Measurements from ENCODE around the gene OSBPL2. TPM values are rescaled to one million over a fixed set of nuclear protein-coding genes. Genes with fewer than 3 reads are reported as not detected.

OSBPL2 gene
- total RNA-seq, 1 experiment from 2014 or later = 49.5 TPM

DNA sequence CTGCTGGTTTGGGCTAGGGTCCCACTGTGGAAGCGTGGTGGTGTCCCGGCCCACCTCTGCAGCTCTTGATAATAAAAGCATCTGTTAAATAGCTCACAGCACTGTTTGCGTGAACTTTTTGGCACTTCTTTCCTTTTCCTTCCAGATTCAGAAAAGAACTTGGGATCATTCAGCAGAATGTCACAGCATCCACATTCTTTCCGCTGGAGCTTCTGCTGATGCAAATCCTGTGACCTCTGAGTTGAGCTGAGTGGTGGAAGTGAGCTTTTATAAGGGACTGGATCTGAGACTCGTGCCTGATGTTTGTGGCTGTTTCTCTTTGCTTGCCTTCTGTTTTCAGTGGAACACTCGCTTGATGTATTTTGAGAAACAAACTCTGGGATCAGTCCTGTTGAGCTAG, 3.9 kb downstream of the OSBPL2 start:
- TF ChIP-seq, protein P1, sequence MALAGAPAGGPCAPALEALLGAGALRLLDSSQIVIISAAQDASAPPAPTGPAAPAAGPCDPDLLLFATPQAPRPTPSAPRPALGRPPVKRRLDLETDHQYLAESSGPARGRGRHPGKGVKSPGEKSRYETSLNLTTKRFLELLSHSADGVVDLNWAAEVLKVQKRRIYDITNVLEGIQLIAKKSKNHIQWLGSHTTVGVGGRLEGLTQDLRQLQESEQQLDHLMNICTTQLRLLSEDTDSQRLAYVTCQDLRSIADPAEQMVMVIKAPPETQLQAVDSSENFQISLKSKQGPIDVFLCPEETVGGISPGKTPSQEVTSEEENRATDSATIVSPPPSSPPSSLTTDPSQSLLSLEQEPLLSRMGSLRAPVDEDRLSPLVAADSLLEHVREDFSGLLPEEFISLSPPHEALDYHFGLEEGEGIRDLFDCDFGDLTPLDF (CRISPR knock-in tag; IDR thresholded peaks at IDR 0.05) = no peak
- no peak for TF ChIP-seq EMX1 (CRISPR knock-in tag; IDR thresholded peaks at IDR 0.05)
- peaks cover 28% of the 10 kb centered on the region for H3K4me1 Mint-ChIP-seq
- no peak overlapping the region for H3K4me3 Mint-ChIP-seq
- DNase-seq (ENCODE audit: low spot score) = no peak
- CTCF ChIA-PET = interaction anchor here (1.7 kb wide), 1 partner anchor 18 kb away, joined by 5 read pairs; no protein-coding TSS in a partner anchor
- peak overlapping the region; percentile 44; the same call in 1 of the 2 replicates for H3K27ac Mint-ChIP-seq
- peaks cover 6% of the 10 kb centered on the region for H3K36me3 Mint-ChIP-seq
- POLR2A ChIA-PET = no interaction called here
- no peaks in the 10 kb centered on the region for H3K9me3 Mint-ChIP-seq
- H3K27me3 Mint-ChIP-seq (ENCODE audit: low read depth) = no peaks in the 10 kb centered on the region
- ATAC-seq = no peak

DNA sequence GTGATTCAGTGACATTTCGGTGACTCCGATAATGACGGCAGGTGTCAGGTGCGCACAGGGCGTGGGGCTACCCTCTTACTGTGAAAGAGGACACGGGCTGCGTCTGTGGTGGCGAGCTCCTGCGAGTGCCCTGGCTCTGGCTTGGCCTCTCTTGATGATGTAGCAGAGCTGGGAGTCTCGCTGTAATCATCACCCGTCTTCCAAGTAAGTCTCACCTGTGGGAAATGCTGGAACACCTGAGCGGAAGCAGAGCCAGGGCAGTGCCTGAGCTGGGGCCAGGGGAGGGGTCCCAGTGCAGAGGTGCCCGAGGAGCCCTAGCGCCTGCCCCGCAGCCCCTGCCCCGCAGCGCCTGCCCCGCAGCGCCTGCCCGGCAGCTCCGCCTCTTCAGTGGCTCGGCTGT, 4.8 kb downstream of the OSBPL2 start:
- TF ChIP-seq ZNF423 (CRISPR knock-in tag; IDR thresholded peaks at IDR 0.05) = no peak
- TF ChIP-seq, protein P2, sequence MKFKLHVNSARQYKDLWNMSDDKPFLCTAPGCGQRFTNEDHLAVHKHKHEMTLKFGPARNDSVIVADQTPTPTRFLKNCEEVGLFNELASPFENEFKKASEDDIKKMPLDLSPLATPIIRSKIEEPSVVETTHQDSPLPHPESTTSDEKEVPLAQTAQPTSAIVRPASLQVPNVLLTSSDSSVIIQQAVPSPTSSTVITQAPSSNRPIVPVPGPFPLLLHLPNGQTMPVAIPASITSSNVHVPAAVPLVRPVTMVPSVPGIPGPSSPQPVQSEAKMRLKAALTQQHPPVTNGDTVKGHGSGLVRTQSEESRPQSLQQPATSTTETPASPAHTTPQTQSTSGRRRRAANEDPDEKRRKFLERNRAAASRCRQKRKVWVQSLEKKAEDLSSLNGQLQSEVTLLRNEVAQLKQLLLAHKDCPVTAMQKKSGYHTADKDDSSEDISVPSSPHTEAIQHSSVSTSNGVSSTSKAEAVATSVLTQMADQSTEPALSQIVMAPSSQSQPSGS (CRISPR knock-in tag; IDR thresholded peaks at IDR 0.05; ENCODE audit: borderline replicate concordance, low read depth) = no peak
- TF ChIP-seq, protein P3, sequence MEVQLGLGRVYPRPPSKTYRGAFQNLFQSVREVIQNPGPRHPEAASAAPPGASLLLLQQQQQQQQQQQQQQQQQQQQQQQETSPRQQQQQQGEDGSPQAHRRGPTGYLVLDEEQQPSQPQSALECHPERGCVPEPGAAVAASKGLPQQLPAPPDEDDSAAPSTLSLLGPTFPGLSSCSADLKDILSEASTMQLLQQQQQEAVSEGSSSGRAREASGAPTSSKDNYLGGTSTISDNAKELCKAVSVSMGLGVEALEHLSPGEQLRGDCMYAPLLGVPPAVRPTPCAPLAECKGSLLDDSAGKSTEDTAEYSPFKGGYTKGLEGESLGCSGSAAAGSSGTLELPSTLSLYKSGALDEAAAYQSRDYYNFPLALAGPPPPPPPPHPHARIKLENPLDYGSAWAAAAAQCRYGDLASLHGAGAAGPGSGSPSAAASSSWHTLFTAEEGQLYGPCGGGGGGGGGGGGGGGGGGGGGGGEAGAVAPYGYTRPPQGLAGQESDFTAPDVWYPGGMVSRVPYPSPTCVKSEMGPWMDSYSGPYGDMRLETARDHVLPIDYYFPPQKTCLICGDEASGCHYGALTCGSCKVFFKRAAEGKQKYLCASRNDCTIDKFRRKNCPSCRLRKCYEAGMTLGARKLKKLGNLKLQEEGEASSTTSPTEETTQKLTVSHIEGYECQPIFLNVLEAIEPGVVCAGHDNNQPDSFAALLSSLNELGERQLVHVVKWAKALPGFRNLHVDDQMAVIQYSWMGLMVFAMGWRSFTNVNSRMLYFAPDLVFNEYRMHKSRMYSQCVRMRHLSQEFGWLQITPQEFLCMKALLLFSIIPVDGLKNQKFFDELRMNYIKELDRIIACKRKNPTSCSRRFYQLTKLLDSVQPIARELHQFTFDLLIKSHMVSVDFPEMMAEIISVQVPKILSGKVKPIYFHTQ (CRISPR knock-in tag; IDR thresholded peaks at IDR 0.05) = no peak
- TF ChIP-seq ELF4 (CRISPR knock-in tag; IDR thresholded peaks at IDR 0.05; ENCODE audit: low read depth) = no peak
- TF ChIP-seq, protein P4, sequence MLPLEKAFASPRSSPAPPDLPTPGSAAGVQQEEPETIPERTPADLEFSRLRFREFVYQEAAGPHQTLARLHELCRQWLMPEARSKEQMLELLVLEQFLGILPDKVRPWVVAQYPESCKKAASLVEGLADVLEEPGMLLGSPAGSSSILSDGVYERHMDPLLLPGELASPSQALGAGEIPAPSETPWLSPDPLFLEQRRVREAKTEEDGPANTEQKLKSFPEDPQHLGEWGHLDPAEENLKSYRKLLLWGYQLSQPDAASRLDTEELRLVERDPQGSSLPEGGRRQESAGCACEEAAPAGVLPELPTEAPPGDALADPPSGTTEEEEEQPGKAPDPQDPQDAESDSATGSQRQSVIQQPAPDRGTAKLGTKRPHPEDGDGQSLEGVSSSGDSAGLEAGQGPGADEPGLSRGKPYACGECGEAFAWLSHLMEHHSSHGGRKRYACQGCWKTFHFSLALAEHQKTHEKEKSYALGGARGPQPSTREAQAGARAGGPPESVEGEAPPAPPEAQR (CRISPR knock-in tag; IDR thresholded peaks at IDR 0.05) = no peak
- TF ChIP-seq, protein P5, sequence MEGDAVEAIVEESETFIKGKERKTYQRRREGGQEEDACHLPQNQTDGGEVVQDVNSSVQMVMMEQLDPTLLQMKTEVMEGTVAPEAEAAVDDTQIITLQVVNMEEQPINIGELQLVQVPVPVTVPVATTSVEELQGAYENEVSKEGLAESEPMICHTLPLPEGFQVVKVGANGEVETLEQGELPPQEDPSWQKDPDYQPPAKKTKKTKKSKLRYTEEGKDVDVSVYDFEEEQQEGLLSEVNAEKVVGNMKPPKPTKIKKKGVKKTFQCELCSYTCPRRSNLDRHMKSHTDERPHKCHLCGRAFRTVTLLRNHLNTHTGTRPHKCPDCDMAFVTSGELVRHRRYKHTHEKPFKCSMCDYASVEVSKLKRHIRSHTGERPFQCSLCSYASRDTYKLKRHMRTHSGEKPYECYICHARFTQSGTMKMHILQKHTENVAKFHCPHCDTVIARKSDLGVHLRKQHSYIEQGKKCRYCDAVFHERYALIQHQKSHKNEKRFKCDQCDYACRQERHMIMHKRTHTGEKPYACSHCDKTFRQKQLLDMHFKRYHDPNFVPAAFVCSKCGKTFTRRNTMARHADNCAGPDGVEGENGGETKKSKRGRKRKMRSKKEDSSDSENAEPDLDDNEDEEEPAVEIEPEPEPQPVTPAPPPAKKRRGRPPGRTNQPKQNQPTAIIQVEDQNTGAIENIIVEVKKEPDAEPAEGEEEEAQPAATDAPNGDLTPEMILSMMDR (IDR thresholded peaks at IDR 0.05) = no peak
- TF ChIP-seq, protein P6, sequence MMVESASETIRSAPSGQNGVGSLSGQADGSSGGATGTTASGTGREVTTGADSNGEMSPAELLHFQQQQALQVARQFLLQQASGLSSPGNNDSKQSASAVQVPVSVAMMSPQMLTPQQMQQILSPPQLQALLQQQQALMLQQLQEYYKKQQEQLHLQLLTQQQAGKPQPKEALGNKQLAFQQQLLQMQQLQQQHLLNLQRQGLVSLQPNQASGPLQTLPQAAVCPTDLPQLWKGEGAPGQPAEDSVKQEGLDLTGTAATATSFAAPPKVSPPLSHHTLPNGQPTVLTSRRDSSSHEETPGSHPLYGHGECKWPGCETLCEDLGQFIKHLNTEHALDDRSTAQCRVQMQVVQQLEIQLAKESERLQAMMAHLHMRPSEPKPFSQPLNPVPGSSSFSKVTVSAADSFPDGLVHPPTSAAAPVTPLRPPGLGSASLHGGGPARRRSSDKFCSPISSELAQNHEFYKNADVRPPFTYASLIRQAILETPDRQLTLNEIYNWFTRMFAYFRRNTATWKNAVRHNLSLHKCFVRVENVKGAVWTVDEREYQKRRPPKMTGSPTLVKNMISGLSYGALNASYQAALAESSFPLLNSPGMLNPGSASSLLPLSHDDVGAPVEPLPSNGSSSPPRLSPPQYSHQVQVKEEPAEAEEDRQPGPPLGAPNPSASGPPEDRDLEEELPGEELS (CRISPR knock-in tag; IDR thresholded peaks at IDR 0.05) = no peak
- TF ChIP-seq, protein P7, sequence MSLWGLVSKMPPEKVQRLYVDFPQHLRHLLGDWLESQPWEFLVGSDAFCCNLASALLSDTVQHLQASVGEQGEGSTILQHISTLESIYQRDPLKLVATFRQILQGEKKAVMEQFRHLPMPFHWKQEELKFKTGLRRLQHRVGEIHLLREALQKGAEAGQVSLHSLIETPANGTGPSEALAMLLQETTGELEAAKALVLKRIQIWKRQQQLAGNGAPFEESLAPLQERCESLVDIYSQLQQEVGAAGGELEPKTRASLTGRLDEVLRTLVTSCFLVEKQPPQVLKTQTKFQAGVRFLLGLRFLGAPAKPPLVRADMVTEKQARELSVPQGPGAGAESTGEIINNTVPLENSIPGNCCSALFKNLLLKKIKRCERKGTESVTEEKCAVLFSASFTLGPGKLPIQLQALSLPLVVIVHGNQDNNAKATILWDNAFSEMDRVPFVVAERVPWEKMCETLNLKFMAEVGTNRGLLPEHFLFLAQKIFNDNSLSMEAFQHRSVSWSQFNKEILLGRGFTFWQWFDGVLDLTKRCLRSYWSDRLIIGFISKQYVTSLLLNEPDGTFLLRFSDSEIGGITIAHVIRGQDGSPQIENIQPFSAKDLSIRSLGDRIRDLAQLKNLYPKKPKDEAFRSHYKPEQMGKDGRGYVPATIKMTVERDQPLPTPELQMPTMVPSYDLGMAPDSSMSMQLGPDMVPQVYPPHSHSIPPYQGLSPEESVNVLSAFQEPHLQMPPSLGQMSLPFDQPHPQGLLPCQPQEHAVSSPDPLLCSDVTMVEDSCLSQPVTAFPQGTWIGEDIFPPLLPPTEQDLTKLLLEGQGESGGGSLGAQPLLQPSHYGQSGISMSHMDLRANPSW (CRISPR knock-in tag; conservative IDR thresholded peaks at IDR 0.05; ENCODE audit: low read depth) = no peak
- TF ChIP-seq, protein P8, sequence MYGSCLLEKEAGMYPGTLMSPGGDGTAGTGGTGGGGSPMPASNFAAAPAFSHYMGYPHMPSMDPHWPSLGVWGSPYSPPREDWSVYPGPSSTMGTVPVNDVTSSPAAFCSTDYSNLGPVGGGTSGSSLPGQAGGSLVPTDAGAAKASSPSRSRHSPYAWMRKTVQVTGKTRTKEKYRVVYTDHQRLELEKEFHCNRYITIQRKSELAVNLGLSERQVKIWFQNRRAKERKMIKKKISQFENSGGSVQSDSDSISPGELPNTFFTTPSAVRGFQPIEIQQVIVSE (CRISPR knock-in tag; IDR thresholded peaks at IDR 0.05; ENCODE audit: borderline replicate concordance) = no peak
- no peak for TF ChIP-seq GRHL2 (CRISPR knock-in tag; IDR thresholded peaks at IDR 0.05; ENCODE audit: insufficient replicate concordance, severe bottlenecking)
- TF ChIP-seq, protein P9, sequence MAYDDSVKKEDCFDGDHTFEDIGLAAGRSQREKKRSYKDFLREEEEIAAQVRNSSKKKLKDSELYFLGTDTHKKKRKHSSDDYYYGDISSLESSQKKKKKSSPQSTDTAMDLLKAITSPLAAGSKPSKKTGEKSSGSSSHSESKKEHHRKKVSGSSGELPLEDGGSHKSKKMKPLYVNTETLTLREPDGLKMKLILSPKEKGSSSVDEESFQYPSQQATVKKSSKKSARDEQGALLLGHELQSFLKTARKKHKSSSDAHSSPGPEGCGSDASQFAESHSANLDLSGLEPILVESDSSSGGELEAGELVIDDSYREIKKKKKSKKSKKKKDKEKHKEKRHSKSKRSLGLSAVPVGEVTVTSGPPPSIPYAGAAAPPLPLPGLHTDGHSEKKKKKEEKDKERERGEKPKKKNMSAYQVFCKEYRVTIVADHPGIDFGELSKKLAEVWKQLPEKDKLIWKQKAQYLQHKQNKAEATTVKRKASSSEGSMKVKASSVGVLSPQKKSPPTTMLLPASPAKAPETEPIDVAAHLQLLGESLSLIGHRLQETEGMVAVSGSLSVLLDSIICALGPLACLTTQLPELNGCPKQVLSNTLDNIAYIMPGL (CRISPR knock-in tag; IDR thresholded peaks at IDR 0.05) = no peak
- TF ChIP-seq FOXK1 (CRISPR knock-in tag; IDR thresholded peaks at IDR 0.05) = no peak
- TF ChIP-seq SP1 (CRISPR knock-in tag; conservative IDR thresholded peaks at IDR 0.05) = no peak

More for the DNA sequence above, 4.8 kb downstream of the OSBPL2 start:
- no peak overlapping the region for H3K4me3 Mint-ChIP-seq
- ATAC-seq (no peak), DNase-seq (ENCODE audit: low spot score) (no peak)
- H3K27me3 Mint-ChIP-seq (ENCODE audit: low read depth) = no peaks in the 10 kb centered on the region
- peak overlapping the region; percentile 44; the same call in 1 of the 2 replicates for H3K27ac Mint-ChIP-seq
- H3K4me1 Mint-ChIP-seq = peaks cover 24% of the 10 kb centered on the region
- peaks cover 6% of the 10 kb centered on the region for H3K36me3 Mint-ChIP-seq
- no peaks in the 10 kb centered on the region for H3K9me3 Mint-ChIP-seq
- POLR2A ChIA-PET = no interaction called here
- CTCF ChIA-PET = interaction anchor here (1.7 kb wide), 1 partner anchor 17 kb away, joined by 5 read pairs; no protein-coding TSS in a partner anchor

Data from WTC11 (cell line).